ENCODE measurements around the gene SMARCAL1.

Gene SMARCAL1

GRCh38 chr2:216450346-216450745 is 38.1 kb downstream of the SMARCAL1 start:
- no peak for DNase-seq
- H3K9me3 Mint-ChIP-seq: peaks cover 0 to 2% of the 10 kb centered on the region in 2 donors
- peaks cover 68% of the 10 kb centered on the region for H3K36me3 Mint-ChIP-seq (ENCODE audit: insufficient read depth)
- ATAC-seq (replicated peaks): no peak
- no peaks in the 10 kb centered on the region for H3K4me1 Mint-ChIP-seq (ENCODE audit: low read depth in 2 of 2)
- no peaks in the 10 kb centered on the region for H3K27me3 Mint-ChIP-seq
- no peak overlapping the region for H3K4me3 Mint-ChIP-seq
- H3K27ac Mint-ChIP-seq: no peak overlapping the region

GRCh38 chr2:216450784-216451183 is 38.5 kb downstream of the SMARCAL1 start:
- Mint-ChIP-seq H3K4me3 (no peak overlapping the region), H3K27me3 (no peaks in the 10 kb centered on the region), H3K36me3 (ENCODE audit: insufficient read depth) (peaks cover 71% of the 10 kb centered on the region), H3K9me3 (peaks cover 0 to 2% of the 10 kb centered on the region in 2 donors), H3K27ac (no peak overlapping the region), H3K4me1 (ENCODE audit: low read depth in 2 of 2) (no peaks in the 10 kb centered on the region)
- no peak for ATAC-seq (replicated peaks)
- DNase-seq: no peak

GRCh38 chr2:216453955-216454614 is 41.8 kb downstream of the SMARCAL1 start:
- Mint-ChIP-seq H3K4me3 (no peak overlapping the region), H3K4me1 (ENCODE audit: low read depth in 2 of 2) (no peaks in the 10 kb centered on the region), H3K27ac (no peak overlapping the region), H3K36me3 (ENCODE audit: insufficient read depth) (peaks cover 50% of the 10 kb centered on the region), H3K9me3 (peaks cover 0 to 2% of the 10 kb centered on the region in 2 donors), H3K27me3 (no peaks in the 10 kb centered on the region)
- no peak for ATAC-seq (replicated peaks)
- DNase-seq: no peak

DNA sequence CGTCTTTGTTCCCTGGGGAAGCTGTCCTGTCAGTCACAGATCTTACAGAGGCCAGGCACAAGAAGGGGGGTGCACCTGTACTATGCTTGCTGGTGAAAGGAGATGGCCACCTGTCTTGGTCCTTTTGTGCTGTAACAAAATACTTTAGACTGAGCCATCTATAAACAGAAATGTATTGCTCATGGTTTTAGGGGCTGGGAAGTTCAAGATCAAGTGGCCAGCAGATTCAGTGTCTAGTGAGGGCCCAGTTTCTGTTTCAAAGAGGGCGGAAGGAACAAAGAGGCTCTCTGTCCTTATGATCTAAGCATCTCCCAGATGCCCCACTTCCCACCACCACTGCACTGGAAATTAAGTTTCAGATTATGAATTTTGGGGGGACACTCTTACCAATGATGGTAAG is 50.9 kb downstream of the SMARCAL1 start:
- peaks cover 28% of the 10 kb centered on the region for H3K36me3 Mint-ChIP-seq (ENCODE audit: insufficient read depth)
- no peaks in the 10 kb centered on the region for H3K27me3 Mint-ChIP-seq
- H3K4me3 Mint-ChIP-seq: no peak overlapping the region
- H3K9me3 Mint-ChIP-seq: peaks cover 0 to 2% of the 10 kb centered on the region in 2 donors
- H3K4me1 Mint-ChIP-seq (ENCODE audit: low read depth in 2 of 2): no peaks in the 10 kb centered on the region
- peak overlapping the region in 1 of 2 donors; percentile 70 for H3K27ac Mint-ChIP-seq
- no peak for DNase-seq
- no peak for ATAC-seq (replicated peaks)

GRCh38 chr2:216464104-216464720 is 51.9 kb downstream of the SMARCAL1 start:
- Mint-ChIP-seq H3K9me3 (no peaks in the 10 kb centered on the region), H3K27me3 (no peaks in the 10 kb centered on the region), H3K27ac (no peak overlapping the region), H3K4me1 (ENCODE audit: low read depth in 2 of 2) (no peaks in the 10 kb centered on the region), H3K4me3 (no peak overlapping the region), H3K36me3 (ENCODE audit: insufficient read depth) (peaks cover 38% of the 10 kb centered on the region)
- DNase-seq: no peak
- no peak for ATAC-seq (replicated peaks)

- Mint-ChIP-seq H3K27me3 (no peaks in the 10 kb centered on the region), H3K4me1 (ENCODE audit: low read depth in 2 of 2) (no peaks in the 10 kb centered on the region), H3K36me3 (ENCODE audit: insufficient read depth) (peaks cover 52% of the 10 kb centered on the region), H3K9me3 (no peaks in the 10 kb centered on the region), H3K27ac (no peak overlapping the region), H3K4me3 (no peak overlapping the region)
- DNase-seq (no peak), ATAC-seq (replicated peaks) (no peak)
These were observed 53.4 kb downstream of the SMARCAL1 start for GRCh38 chr2:216465579-216466195.

- Mint-ChIP-seq H3K36me3 (ENCODE audit: insufficient read depth) (peaks cover 63% of the 10 kb centered on the region), H3K4me1 (ENCODE audit: low read depth in 2 of 2) (no peaks in the 10 kb centered on the region), H3K4me3 (no peak overlapping the region), H3K27ac (no peak overlapping the region), H3K9me3 (no peaks in the 10 kb centered on the region), H3K27me3 (no peaks in the 10 kb centered on the region)
- DNase-seq: no peak
- ATAC-seq (replicated peaks): no peak
These were observed 55.6 kb downstream of the SMARCAL1 start for GRCh38 chr2:216467845-216468244.

DNA sequence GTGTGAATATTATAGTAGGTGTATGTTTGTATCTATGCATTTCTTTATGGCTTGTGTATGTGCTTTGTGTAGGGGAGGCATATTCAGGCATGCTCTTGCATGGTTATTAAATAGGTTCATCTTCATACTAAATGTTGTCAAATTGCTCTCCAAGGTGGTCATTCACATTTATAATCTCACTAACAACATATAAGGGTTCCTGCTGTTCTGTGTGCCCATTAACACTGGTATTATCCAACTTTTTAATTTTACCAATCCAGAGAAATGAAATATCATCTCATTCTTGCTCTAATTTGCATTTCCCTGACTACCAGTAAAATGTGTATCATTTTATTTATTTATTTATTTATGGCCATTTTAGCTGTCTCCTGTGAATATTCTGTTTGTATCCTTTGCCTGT is 57.4 kb downstream of the SMARCAL1 start:
- Mint-ChIP-seq H3K27me3 (no peaks in the 10 kb centered on the region), H3K4me1 (ENCODE audit: low read depth in 2 of 2) (no peaks in the 10 kb centered on the region)

DNA sequence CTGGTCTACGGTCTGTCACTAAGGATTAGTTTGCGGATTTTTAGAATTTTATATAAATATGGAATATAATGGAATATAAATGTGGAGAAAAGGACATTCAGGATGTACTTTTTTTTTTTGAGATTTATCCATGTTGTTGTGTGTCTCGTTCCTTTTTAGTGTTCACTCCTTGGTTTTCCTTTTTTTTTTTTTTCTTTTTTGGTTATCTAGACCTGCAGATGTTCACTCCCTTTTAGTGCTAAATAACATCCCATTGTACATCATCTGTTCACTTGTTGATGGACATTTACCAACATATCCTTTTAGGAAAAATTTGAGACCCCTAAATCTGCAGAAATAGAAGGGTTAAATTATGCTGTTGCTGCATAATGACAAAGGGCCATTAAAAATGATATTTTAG is 60.9 kb downstream of the SMARCAL1 start:
- ATAC-seq (replicated peaks): no peak
- DNase-seq: no peak
- peaks cover 0 to 6% of the 10 kb centered on the region in 2 donors for H3K4me1 Mint-ChIP-seq (ENCODE audit: low read depth in 2 of 2)
- no peak overlapping the region for H3K4me3 Mint-ChIP-seq
- no peak overlapping the region for H3K27ac Mint-ChIP-seq
- peaks cover 42% of the 10 kb centered on the region for H3K36me3 Mint-ChIP-seq (ENCODE audit: insufficient read depth)
- no peaks in the 10 kb centered on the region for H3K27me3 Mint-ChIP-seq
- no peaks in the 10 kb centered on the region for H3K9me3 Mint-ChIP-seq

More for the DNA sequence above, 57.4 kb downstream of the SMARCAL1 start:
- H3K4me3 Mint-ChIP-seq: no peak overlapping the region
- no peaks in the 10 kb centered on the region for H3K9me3 Mint-ChIP-seq
- DNase-seq (no peak), ATAC-seq (replicated peaks) (no peak)
- no peak overlapping the region for H3K27ac Mint-ChIP-seq
- H3K36me3 Mint-ChIP-seq (ENCODE audit: insufficient read depth): peaks cover 56% of the 10 kb centered on the region

DNA sequence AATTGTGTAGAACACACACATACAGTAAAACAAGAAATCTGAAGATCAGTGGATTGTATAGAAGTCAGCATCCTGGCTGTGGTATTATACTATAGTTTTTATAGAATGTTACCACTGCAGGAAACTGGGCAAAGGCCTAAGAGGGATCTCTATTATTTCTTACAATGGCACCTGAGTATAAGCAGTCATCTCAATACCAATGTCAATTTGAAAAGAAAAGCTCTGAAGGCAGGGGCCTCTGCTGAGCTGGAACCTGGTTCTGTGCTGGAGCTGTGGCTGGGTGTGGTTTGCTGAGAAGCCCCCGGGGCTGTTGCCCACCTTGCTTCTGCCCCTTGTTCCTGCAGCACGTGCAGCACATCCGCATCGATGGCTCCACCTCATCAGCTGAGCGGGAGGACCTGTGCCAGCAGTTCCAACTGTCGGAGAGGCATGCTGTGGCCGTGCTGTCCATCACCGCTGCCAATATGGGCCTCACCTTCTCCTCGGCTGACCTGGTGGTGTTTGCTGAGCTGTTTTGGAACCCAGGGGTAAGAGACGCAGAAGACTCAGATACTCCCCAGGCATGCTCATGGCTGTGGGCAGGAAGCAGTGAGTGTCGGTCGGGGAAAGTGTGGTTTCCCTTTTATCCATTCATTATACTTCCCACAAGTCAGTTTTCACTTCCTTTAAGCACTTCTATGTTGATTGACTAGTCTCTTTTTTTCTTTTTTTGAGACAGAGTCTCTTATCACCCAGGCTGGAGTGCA is 62.8 kb downstream of the SMARCAL1 start:
- no peak for DNase-seq
- H3K4me1 Mint-ChIP-seq (ENCODE audit: low read depth in 2 of 2): peaks cover 0 to 6% of the 10 kb centered on the region in 2 donors
- peaks cover 35% of the 10 kb centered on the region for H3K36me3 Mint-ChIP-seq (ENCODE audit: insufficient read depth)
- H3K4me3 Mint-ChIP-seq: no peak overlapping the region
- ATAC-seq (replicated peaks): no peak
- H3K9me3 Mint-ChIP-seq: no peaks in the 10 kb centered on the region
- no peaks in the 10 kb centered on the region for H3K27me3 Mint-ChIP-seq
- peak overlapping the region in 1 of 2 donors; percentile 58 for H3K27ac Mint-ChIP-seq

- ATAC-seq (replicated peaks): no peak
- peaks cover 0 to 6% of the 10 kb centered on the region in 2 donors for H3K4me1 Mint-ChIP-seq (ENCODE audit: low read depth in 2 of 2)
- H3K9me3 Mint-ChIP-seq: no peaks in the 10 kb centered on the region
- no peak for DNase-seq
- H3K4me3 Mint-ChIP-seq: no peak overlapping the region
- peaks cover 29% of the 10 kb centered on the region for H3K36me3 Mint-ChIP-seq (ENCODE audit: insufficient read depth)
- H3K27me3 Mint-ChIP-seq: no peaks in the 10 kb centered on the region
- H3K27ac Mint-ChIP-seq: no peak overlapping the region
These were observed 63.5 kb downstream of the SMARCAL1 start for GRCh38 chr2:216475767-216476166.

DNA sequence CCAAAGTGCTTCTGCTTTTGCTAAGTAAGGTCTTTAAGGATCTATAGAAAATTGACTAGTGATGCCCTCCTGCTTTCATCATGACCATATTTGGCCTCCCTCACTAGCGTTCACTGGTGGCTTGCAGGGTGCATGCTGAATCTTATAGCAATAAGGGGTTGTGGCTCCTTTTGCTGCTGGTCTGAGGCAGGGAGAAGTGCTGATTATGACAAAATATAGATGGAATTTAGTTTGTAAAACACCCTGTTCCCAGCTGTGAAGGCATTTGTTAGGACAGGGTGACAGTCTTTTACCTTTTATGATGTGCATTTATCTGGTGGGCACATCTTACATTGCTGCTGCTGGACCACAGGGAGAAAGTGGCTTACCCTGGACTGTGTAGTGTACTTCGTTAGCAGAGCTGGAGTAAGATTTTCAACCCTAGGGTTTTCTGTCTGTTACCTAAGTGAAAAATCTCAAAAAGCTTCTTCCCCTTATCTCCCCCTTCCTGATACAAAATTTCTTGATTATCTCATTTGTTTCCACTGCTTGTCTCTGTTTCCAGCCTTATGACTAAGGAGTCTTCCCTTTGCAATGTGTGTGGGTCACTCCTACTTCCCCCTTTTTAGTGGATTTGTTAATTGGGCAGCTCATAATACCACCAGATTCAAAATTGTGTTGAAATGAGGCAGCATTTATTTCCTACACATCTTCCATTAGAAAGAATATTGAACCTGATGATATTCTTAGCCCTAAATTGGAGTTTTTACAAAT is 65.2 kb downstream of the SMARCAL1 start:
- Mint-ChIP-seq H3K36me3 (ENCODE audit: insufficient read depth) (peaks cover 25% of the 10 kb centered on the region), H3K27me3 (no peaks in the 10 kb centered on the region), H3K27ac (peak overlapping the region in 1 of 2 donors; percentile 17), H3K9me3 (no peaks in the 10 kb centered on the region), H3K4me3 (no peak overlapping the region), H3K4me1 (ENCODE audit: low read depth in 2 of 2) (peaks cover 0 to 6% of the 10 kb centered on the region in 2 donors)
- ATAC-seq (replicated peaks): no peak
- no peak for DNase-seq

GRCh38 chr2:216478151-216478550 is 65.9 kb downstream of the SMARCAL1 start:
- no peak overlapping the region for H3K27ac Mint-ChIP-seq
- H3K4me1 Mint-ChIP-seq (ENCODE audit: low read depth in 2 of 2): peaks cover 0 to 6% of the 10 kb centered on the region in 2 donors
- ATAC-seq (replicated peaks) (no peak), DNase-seq (no peak)
- no peaks in the 10 kb centered on the region for H3K27me3 Mint-ChIP-seq
- H3K9me3 Mint-ChIP-seq: no peaks in the 10 kb centered on the region
- H3K36me3 Mint-ChIP-seq (ENCODE audit: insufficient read depth): peaks cover 28% of the 10 kb centered on the region
- no peak overlapping the region for H3K4me3 Mint-ChIP-seq

Data from effector memory CD8-positive, alpha-beta T cell (primary cell).